ENCODE measurements around the gene TNRC6B.

Gene TNRC6B

GRCh38 chr22:40330615-40331014 lies 152.9 kb downstream of the TNRC6B start:
- no peak for DNase-seq

- DNase-seq, result no peak
Measured at GRCh38 chr22:40331706-40332105, 154.0 kb downstream of the TNRC6B start.

- DNase-seq, result no peak
Measured at GRCh38 chr22:40332319-40332781, 154.6 kb downstream of the TNRC6B start.

GRCh38 chr22:40334060-40334459 lies 156.3 kb downstream of the TNRC6B start:
- no peak for DNase-seq

GRCh38 chr22:40334899-40335298 lies 157.2 kb downstream of the TNRC6B start:
- DNase-seq, result no peak

- no peak for DNase-seq
Measured at GRCh38 chr22:40335358-40335757, 157.6 kb downstream of the TNRC6B start.

- no peak for DNase-seq
Measured at GRCh38 chr22:40340044-40340443, 162.3 kb downstream of the TNRC6B start.

GRCh38 chr22:40341604-40342003 lies 163.9 kb downstream of the TNRC6B start:
- DNase-seq, result no peak

GRCh38 chr22:40342521-40342920 lies 164.8 kb downstream of the TNRC6B start:
- no peak for DNase-seq

GRCh38 chr22:40345271-40345670 lies 167.5 kb downstream of the TNRC6B start:
- peak; percentile 37 for DNase-seq

- DNase-seq, result peak; percentile 41
Measured at GRCh38 chr22:40345815-40346184, 168.1 kb downstream of the TNRC6B start.

- DNase-seq, result peak; percentile 81
Measured at GRCh38 chr22:40346185-40347118, 168.7 kb downstream of the TNRC6B start, which contains the start of gene ADSL. Gene ADSL (plus strand): TSS chr22:40346500. CDS start chr22:40346559, 59 bp downstream.

- no peak for DNase-seq
Measured at GRCh38 chr22:40347300-40347699, 169.6 kb downstream of the TNRC6B start.

GRCh38 chr22:40348025-40348658 lies 170.4 kb downstream of the TNRC6B start:
- peak; percentile 61 for DNase-seq

GRCh38 chr22:40352763-40353162 lies 175.0 kb downstream of the TNRC6B start:
- DNase-seq, result no peak

GRCh38 chr22:40361100-40361499 lies 183.4 kb downstream of the TNRC6B start:
- no peak for DNase-seq

- no peak for DNase-seq
Measured at GRCh38 chr22:40363059-40363458, 185.3 kb downstream of the TNRC6B start.

- DNase-seq, result no peak
Measured at GRCh38 chr22:40364431-40364830, 186.7 kb downstream of the TNRC6B start.

GRCh38 chr22:40366068-40366467 lies 188.3 kb downstream of the TNRC6B start:
- no peak for DNase-seq

- DNase-seq, result no peak
Measured at GRCh38 chr22:40367342-40367741, 189.6 kb downstream of the TNRC6B start.

GRCh38 chr22:40368016-40368415 lies 190.3 kb downstream of the TNRC6B start:
- DNase-seq, result no peak

GRCh38 chr22:40368836-40369235 lies 191.1 kb downstream of the TNRC6B start:
- DNase-seq, result no peak

- DNase-seq, result no peak
Measured at GRCh38 chr22:40374567-40374966, 196.8 kb downstream of the TNRC6B start.

GRCh38 chr22:40376149-40376548 lies 198.4 kb downstream of the TNRC6B start:
- DNase-seq, result no peak
